Cortex of kidney (tissue), 1 donor: ENCODE data around the gene UFL1.

Experiments
- DNase-seq: peaks from one replicate; lab custom pipeline; 2025; lab: John Stamatoyannopoulos, UW

Gene UFL1

GRCh38 chr6:96575359-96575758 lies 53.8 kb downstream of the UFL1 start:
- DNase-seq = no peak

DNA sequence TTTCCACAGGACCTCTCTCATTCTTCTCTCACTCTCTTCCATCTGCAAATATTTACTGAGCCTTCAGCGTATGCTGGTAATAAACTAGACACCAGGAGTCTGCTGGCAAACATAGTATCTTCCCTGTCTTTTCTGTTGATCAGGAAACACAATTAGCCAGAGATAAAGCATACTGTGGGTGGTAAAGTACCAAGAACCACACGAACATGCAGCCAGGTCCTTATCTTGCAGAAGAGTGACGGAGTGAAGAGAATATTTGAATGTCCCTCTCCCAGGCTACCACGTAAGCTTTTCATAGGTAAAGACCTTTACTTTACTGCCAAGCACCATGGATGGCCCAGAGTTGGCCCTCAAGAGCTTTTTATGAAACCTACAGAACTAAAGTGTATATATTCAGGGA lies 54.6 kb downstream of the UFL1 start:
- no peak for DNase-seq

DNA sequence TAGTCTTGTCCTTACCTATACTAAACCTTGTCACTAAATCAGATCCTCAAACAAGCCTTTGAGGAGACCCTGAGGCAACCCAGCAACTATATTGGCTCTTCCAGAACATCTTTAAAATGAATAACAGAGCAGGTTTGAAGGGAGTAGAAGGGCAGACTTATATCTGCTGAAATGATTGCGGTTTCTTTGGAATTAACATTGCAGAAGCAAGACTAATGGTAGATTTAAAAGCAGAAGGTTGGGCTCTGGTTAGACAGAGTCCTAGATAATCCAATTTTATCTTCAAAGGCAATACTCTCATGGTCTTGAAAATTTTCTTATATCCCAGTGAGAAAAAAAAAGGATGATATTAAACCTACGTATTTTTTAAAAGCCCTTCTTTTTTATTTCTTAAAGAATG lies 60.4 kb downstream of the UFL1 start:
- no peak for DNase-seq

GRCh38 chr6:96582436-96582835 lies 60.8 kb downstream of the UFL1 start:
- DNase-seq = no peak

DNA sequence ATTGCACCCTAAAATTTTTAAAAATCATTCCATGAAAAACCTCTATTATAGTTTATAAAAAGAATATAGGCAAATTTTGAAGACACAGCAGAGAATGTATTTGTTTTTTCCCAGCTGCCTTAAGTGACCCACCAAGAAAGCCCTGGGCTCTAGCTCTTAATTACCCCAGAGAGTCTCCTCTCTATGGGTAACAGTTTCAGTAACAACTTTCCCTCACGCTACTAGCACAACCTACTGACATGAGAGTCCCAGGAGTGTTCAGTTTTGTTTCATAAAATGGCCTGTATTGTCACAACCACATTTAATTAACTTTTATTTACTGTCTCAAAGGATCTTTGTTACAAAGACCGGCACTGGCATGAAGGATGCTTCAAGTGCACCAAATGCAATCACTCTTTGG lies 82.8 kb downstream of the UFL1 start:
- DNase-seq = no peak
